Neural cell (in vitro differentiated cells): ENCODE measurements around the gene CACNA2D1. TPM values are rescaled to one million over a fixed set of nuclear protein-coding genes. Genes with fewer than 3 reads are reported as not detected.

Experiments used
- H2AFZ ChIP-seq: fragments of 200-600, 300-800 bp; sonication (generic), shearing (Covaris generic); 2 replicates; pipeline ENCODE4 v1.6.0; 2014; ENCODE audit warnings: low read depth, mild to moderate bottlenecking, antibody characterized with exemption, low read length, moderate library complexity
- H3F3A ChIP-seq: fragments of 200-600 bp; shearing (Covaris generic); 2 replicates; pipeline ENCODE4 v1.6.1; 2016; ENCODE audit warnings: mild to moderate bottlenecking, moderate library complexity, mixed read lengths, antibody characterized with exemption, low read length; ENCODE audit not compliant: insufficient read depth, poor library complexity, severe bottlenecking
- H3K27ac ChIP-seq: fragments of 200-600, 300-800 bp; sonication (generic), shearing (Covaris generic); 2 replicates; pipeline ENCODE4 v1.5.1; 2014; ENCODE audit warnings: mild to moderate bottlenecking, low read length, moderate library complexity
- H3K27me3 ChIP-seq: fragments of 300-800, 200-600 bp; sonication (generic), shearing (Covaris generic); 2 replicates; pipeline ENCODE4 v1.6.0; 2014; ENCODE audit warnings: mild to moderate bottlenecking, low read depth, low read length, moderate library complexity; ENCODE audit not compliant: insufficient read depth
- H3K36me3 ChIP-seq: fragments of 300-800, 200-600 bp; sonication (generic), shearing (Covaris generic); 2 replicates; pipeline ENCODE4 v1.5.1; 2014; ENCODE audit warnings: mild to moderate bottlenecking, antibody characterized with exemption, low read length, moderate library complexity; ENCODE audit not compliant: insufficient read depth
- H3K4me2 ChIP-seq: fragments of 300-800, 200-600 bp; sonication (generic), shearing (Covaris generic); 2 replicates; pipeline ENCODE4 v1.6.0; 2014; ENCODE audit warnings: mild to moderate bottlenecking, low read length
- H3K4me3 ChIP-seq: fragments of 300-800, 200-600 bp; sonication (generic), shearing (Covaris generic); 2 replicates; pipeline ENCODE4 v1.5.1; 2014; ENCODE audit warnings: mild to moderate bottlenecking, low read length, moderate library complexity
- H3K79me2 ChIP-seq: fragments of 200-600 bp; shearing (Covaris generic); replicated peaks from 2 replicates; pipeline ENCODE4 v1.6.0; 2014; ENCODE audit warnings: mild to moderate bottlenecking, low read length, moderate library complexity; ENCODE audit not compliant: insufficient read depth
- H3K9ac ChIP-seq: fragments of 300-800, 200-600 bp; sonication (generic), shearing (Covaris generic); 2 replicates; pipeline ENCODE4 v1.6.1; 2016; ENCODE audit warnings: mild to moderate bottlenecking, low read length, mixed read lengths
- H3K9me2 ChIP-seq: fragments of 200-600 bp; shearing (Covaris generic); 2 replicates; pipeline ENCODE4 v1.6.1; 2016; ENCODE audit warnings: mild to moderate bottlenecking, low read length, mixed read lengths; ENCODE audit not compliant: insufficient read depth
- H3K9me3 ChIP-seq: fragments of 200-600, 300-800 bp; sonication (generic), shearing (Covaris generic); 2 replicates; pipeline ENCODE4 v1.6.1; 2016; ENCODE audit warnings: mild to moderate bottlenecking, mixed run types, low read length, moderate library complexity, mixed read lengths
- H4K20me1 ChIP-seq: fragments of 200-600 bp; shearing (Covaris generic); 2 replicates; pipeline ENCODE4 v1.6.1; 2016; ENCODE audit warnings: mild to moderate bottlenecking, mixed run types; ENCODE audit not compliant: insufficient read depth
- CTCF ChIP-seq: fragments of 450-650 bp; IDR thresholded peaks from 2 replicates; pipeline ENCODE4 v1.5.1; 2014; ENCODE audit warnings: antibody characterized with exemption, mild to moderate bottlenecking, moderate library complexity; ENCODE audit not compliant: poor library complexity, severe bottlenecking
- EP300 ChIP-seq: fragments of 450-650 bp; conservative IDR thresholded peaks from 2 replicates; pipeline ENCODE4 v1.6.1; 2014; ENCODE audit warnings: antibody characterized with exemption, mild to moderate bottlenecking, moderate library complexity; ENCODE audit not compliant: poor library complexity, severe bottlenecking
- EZH2 ChIP-seq: fragments of 200-600, 300-800 bp; shearing (Covaris generic), sonication (generic); IDR thresholded peaks from 2 replicates; pipeline ENCODE4 v1.6.1; 2014; ENCODE audit warnings: antibody characterized with exemption, low read length, borderline replicate concordance, mild to moderate bottlenecking; ENCODE audit not compliant: insufficient read depth, poor library complexity, severe bottlenecking
- MXI1 ChIP-seq: fragments of 450-650 bp; conservative IDR thresholded peaks from 2 replicates; pipeline ENCODE4 v1.6.1; 2014; ENCODE audit warnings: antibody characterized with exemption, mild to moderate bottlenecking; ENCODE audit not compliant: poor library complexity, severe bottlenecking
- POLR2AphosphoS5 ChIP-seq: IDR thresholded peaks from 2 replicates; pipeline ENCODE4 v1.6.1; 2012
- SMC3 ChIP-seq: fragments of 450-650 bp; conservative IDR thresholded peaks from 2 replicates; pipeline ENCODE4 v1.6.1; 2014; ENCODE audit warnings: antibody characterized with exemption, mild to moderate bottlenecking, moderate library complexity; ENCODE audit not compliant: poor library complexity
- TAF1 ChIP-seq: IDR thresholded peaks from 2 replicates; pipeline ENCODE4 v1.6.1; 2012; ENCODE audit warnings: low read depth
- polyA plus RNA-seq: library from polyadenylated mRNA; depleted of rRNA; stranded (reverse); fragments of >200 nt; gene quantifications from 2 replicates; pipeline ENCODE4 v1.2.3, GENCODE V29; 2014
- TF ChIP-seq, protein P1 (sequence below): IDR thresholded peaks from 2 replicates; pipeline ENCODE4 v1.6.1; 2012; ENCODE audit warnings: borderline replicate concordance

CACNA2D1 gene
- polyA plus RNA-seq, 1 donor from 2014 or later = 7.0 TPM

DNA sequence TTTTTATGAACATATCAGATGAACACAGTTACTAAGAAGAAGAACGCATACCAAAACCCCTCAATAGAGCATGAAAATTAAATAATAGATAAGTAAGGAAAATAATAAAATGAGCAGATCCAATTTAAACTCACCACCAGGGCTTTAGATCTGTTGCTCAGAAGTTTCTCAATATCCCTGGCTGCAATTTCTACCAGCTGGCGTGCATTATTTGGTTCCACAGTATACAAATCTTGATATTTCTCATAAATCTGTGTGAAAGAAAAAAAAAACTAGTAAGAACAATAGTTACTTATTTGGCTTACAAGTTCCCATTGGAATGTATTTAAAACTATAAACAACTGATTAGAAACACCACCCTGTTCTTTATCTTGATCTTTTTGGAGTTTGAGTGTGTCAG lies 108.6 kb downstream of the CACNA2D1 start:
- no peaks in the 10 kb centered on the region for H3K9me2 ChIP-seq
- no peaks in the 10 kb centered on the region for H3K79me2 ChIP-seq
- no peak overlapping the region for H3K4me3 ChIP-seq
- H3K9ac ChIP-seq = no peak overlapping the region
- no peaks in the 10 kb centered on the region for H3K27me3 ChIP-seq
- TF ChIP-seq POLR2AphosphoS5 (no peak), MXI1 (no peak), CTCF (no peak), SMC3 (no peak), EP300 (no peak), TAF1 (no peak), EZH2 (no peak)
- TF ChIP-seq, protein P1, sequence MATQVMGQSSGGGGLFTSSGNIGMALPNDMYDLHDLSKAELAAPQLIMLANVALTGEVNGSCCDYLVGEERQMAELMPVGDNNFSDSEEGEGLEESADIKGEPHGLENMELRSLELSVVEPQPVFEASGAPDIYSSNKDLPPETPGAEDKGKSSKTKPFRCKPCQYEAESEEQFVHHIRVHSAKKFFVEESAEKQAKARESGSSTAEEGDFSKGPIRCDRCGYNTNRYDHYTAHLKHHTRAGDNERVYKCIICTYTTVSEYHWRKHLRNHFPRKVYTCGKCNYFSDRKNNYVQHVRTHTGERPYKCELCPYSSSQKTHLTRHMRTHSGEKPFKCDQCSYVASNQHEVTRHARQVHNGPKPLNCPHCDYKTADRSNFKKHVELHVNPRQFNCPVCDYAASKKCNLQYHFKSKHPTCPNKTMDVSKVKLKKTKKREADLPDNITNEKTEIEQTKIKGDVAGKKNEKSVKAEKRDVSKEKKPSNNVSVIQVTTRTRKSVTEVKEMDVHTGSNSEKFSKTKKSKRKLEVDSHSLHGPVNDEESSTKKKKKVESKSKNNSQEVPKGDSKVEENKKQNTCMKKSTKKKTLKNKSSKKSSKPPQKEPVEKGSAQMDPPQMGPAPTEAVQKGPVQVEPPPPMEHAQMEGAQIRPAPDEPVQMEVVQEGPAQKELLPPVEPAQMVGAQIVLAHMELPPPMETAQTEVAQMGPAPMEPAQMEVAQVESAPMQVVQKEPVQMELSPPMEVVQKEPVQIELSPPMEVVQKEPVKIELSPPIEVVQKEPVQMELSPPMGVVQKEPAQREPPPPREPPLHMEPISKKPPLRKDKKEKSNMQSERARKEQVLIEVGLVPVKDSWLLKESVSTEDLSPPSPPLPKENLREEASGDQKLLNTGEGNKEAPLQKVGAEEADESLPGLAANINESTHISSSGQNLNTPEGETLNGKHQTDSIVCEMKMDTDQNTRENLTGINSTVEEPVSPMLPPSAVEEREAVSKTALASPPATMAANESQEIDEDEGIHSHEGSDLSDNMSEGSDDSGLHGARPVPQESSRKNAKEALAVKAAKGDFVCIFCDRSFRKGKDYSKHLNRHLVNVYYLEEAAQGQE = no peak
- no peaks in the 10 kb centered on the region for H4K20me1 ChIP-seq
- H3F3A ChIP-seq = no peaks in the 10 kb centered on the region
- no peak overlapping the region for H3K4me2 ChIP-seq
- H3K9me3 ChIP-seq = no peaks in the 10 kb centered on the region
- no peak overlapping the region for H3K27ac ChIP-seq
- H2AFZ ChIP-seq = no peak overlapping the region
- no peaks in the 10 kb centered on the region for H3K36me3 ChIP-seq

DNA sequence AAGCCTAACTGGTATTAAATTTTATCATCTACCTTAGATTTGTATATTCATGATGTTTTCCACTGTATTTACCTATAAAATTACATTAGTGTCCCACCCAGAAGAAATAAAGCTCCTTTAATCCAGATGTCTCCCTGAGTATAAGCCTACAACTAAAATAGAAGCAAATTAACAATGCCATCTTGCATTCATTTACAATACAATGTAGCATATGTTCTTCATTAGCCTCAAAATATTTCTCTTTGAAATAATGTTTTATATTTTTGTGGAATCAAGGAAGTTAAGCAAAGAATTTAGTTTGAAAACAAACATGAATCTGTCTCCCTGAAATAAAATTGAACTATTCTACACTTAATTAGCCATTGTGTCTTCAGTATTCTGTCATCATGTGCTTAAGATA lies 112.3 kb downstream of the CACNA2D1 start:
- H3K9ac ChIP-seq = no peak overlapping the region
- H3K79me2 ChIP-seq = no peaks in the 10 kb centered on the region
- H3K9me2 ChIP-seq = no peaks in the 10 kb centered on the region
- no peaks in the 10 kb centered on the region for H3K9me3 ChIP-seq
- H3K27me3 ChIP-seq = no peaks in the 10 kb centered on the region
- no peak overlapping the region for H3K27ac ChIP-seq
- no peaks in the 10 kb centered on the region for H3K36me3 ChIP-seq
- no peak overlapping the region for H2AFZ ChIP-seq
- no peak overlapping the region for H3K4me3 ChIP-seq
- H3K4me2 ChIP-seq = no peak overlapping the region
- no peaks in the 10 kb centered on the region for H3F3A ChIP-seq
- TF ChIP-seq EZH2 (no peak), SMC3 (no peak)
- H4K20me1 ChIP-seq = no peaks in the 10 kb centered on the region

GRCh38 chr7:82330706-82331215 lies 112.8 kb downstream of the CACNA2D1 start:
- no peaks in the 10 kb centered on the region for H3K9me2 ChIP-seq
- no peaks in the 10 kb centered on the region for H3K27me3 ChIP-seq
- H3K9ac ChIP-seq = no peak overlapping the region
- H3K4me3 ChIP-seq = no peak overlapping the region
- no peaks in the 10 kb centered on the region for H3K36me3 ChIP-seq
- no peak overlapping the region for H3K27ac ChIP-seq
- no peak overlapping the region for H2AFZ ChIP-seq
- no peaks in the 10 kb centered on the region for H3K9me3 ChIP-seq
- no peaks in the 10 kb centered on the region for H3F3A ChIP-seq
- TF ChIP-seq EP300 (no peak), MXI1 (no peak), CTCF (no peak), TAF1 (no peak), EZH2 (no peak), POLR2AphosphoS5 (no peak)
- TF ChIP-seq, protein P1 = no peak
- no peaks in the 10 kb centered on the region for H4K20me1 ChIP-seq
- H3K79me2 ChIP-seq = no peaks in the 10 kb centered on the region
- H3K4me2 ChIP-seq = no peak overlapping the region
